Stimulated activated CD4-positive, alpha-beta T cell treated with anti-CD3 and anti-CD28 coated beads, TNF-alpha, amount 100 ng/mL, for 4 hours (primary cell): ENCODE data around the gene CUL4B.
A peak's percentile ranks its signal among the peaks of the same experiment; 100 is the strongest.
"Not testable (repeated sequence)": the region's sequence is repeated elsewhere in the genome, so short reads cannot be mapped to it uniquely, and the experiment has no call there.

Experiments
- DNase-seq, 3 experiments: peaks; one replicate each; pipeline ENCODE4 v3.0.0-alpha.2; 2020; ENCODE audit warnings: low read depth in 3 of 3

CUL4B gene

GRCh38 chrX:120560842-120561633 lies at the start of gene CUL4B:
TSS of gene CUL4B (minus strand) at chrX:120560962. CDS start at chrX:120560638, 324 bp downstream.
- peak; percentile 70 to 83 (median 82) for DNase-seq

- no peak for DNase-seq
These were observed 43.6 kb upstream of the CUL4B start for GRCh38 chrX:120604361-120604782.

GRCh38 chrX:120603707-120604360 lies 43.1 kb upstream of the CUL4B start, which contains the start of gene MCTS1:
TSS of gene MCTS1 (plus strand) at chrX:120604101. CDS start at chrX:120604237, 136 bp downstream.
- peak; percentile 35 to 59 (median 54) for DNase-seq

DNA sequence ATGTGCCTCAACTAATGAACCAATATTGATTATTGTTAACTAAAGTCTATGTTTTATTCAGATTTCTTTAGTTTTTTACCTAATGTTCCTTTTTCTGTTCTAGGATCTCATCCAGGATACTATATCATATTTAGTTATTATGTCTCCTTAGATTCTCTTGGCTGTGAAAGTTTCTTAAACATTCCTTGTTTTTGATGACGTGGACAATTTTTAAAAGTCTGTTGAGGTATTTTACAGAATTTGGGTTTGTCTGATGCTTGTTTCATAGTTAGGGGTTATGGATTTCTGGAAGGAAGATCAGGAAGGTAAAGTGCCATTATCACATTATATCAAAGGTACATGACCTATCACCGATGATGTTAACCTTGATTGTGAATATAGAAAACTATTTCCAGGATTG lies 24.9 kb upstream of the CUL4B start:
- no peak for DNase-seq

GRCh38 chrX:120575379-120576114 lies 14.8 kb upstream of the CUL4B start:
- DNase-seq, result no peak

- not testable (repeated sequence) for DNase-seq
These were observed 13.0 kb upstream of the CUL4B start for GRCh38 chrX:120573806-120574205.

- DNase-seq, result no peak
These were observed 9.3 kb upstream of the CUL4B start for GRCh38 chrX:120570011-120570600.

- no peak for DNase-seq
These were observed 7.8 kb upstream of the CUL4B start for GRCh38 chrX:120568609-120569008.

- DNase-seq, result no peak
These were observed 7.3 kb upstream of the CUL4B start for GRCh38 chrX:120568035-120568434.

DNA sequence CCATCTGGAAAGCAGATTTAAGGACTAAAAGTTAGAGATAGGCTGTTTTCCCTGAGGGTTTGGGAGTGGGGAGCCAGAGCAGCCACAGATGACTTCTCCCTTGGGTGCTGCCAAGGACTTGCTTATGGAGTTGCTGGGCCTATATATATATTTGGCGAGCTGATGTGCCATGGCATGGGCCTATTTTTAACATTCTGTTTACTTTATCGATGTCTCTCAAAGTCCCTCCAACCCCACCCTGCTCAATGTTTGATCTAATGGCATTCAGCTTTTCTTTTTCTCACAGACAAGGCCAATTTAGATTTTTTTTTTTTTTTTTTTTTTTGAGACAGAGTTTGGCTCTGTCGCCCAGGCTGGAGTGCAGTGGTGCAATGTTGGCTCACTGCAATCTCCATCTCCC lies 6.1 kb upstream of the CUL4B start:
- no peak for DNase-seq

DNA sequence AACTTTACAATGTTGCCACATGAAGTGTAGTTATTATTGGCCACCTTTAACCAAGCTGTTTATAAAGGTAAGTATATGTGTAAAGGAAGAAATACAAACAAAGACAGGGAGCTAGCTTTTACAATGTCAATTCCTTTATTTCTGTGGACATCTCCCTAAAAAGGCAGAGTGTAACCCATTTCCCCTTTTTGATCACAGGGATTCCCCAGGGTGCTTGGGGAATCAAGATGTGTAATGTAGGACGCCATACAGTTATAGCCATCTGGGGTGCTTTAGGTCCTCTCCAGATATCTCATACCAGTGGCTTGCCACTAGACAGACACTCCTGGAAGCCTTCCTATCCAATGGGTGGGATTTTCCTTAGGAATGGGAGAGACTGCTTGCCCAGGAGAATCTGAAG lies 4.2 kb upstream of the CUL4B start:
- DNase-seq, result no peak

DNA sequence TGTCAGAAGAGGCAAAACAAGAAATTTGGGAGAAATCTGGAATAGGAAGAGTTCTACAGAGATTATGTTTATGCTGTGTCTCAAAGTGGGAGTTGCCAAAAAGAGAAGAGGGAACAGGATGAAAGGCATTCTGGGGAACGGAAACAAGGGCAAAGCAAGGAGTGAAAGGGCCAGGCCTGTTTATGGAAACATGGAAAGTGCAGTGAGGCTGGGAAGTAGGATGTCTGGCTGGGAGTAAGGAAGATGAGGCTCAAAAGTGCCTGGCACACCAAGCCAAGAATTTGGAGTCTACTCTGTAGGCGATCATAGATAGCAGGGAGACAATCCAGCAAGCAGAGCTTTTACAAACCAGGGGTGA lies 1.8 kb upstream of the CUL4B start:
- DNase-seq, result no peak

DNA sequence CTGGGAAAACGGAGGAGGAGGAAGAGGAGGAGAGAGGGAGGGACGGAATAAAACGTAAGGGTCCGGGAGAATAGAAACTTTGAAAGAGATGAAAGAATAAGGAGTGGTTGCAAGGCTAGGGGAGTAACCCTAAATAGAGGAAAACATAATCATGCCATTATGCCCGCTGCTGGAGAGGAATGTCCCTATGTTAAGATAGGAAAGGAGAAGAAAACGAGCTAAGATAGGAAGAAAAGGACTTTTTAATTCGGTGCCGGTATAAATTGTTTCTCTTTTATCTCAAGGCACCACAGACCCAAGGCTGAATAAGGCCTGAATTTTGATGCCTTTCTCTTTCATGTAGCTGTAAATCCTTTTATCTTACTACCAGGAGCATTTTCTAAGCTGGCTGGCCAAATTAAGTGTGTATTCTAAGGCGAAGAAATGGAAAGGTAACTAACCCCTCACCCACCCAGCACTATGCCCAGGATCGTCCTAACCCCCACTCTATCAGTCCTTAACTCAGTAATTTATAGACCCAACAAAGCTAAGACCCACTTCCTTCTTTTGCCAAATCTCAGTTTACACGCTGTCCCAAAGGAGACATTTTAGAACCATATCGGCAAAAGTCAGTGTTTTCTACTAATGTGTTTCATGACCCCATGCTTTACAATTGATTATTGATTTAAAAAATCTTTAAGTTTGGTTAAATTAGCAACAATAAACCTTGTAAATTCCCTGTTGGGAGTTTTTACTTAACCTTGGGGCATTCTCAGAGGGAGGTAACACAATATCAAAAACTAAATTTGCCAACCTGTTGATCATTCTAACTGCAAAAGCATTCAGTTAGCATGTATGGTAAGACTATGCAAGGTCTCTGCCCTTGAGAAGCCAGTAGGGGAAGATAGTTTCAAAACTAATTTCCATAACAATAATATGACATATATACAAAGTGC lies 1.1 kb upstream of the CUL4B start:
- DNase-seq, result no peak

DNA sequence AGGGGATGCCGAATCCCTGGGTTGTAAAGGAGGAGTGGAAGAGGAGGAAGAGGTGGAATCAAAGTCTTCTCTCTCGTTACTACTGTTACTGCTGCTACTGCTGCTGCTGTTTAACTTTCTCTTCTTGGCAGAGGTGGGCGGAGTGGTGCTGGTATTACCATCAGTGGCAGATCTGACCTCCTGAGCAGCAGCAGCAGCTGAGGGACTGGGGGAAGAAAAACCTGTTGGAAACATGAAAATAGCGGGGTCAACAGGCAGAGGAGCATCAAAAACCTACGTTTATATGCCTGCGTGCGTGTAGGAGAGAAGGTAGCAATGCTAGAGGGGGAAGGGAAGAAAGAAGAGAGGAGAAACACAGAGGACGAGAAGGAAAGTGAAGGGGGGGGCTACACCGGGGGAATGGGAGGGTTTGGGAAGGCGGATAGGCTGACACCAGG lies 339 bp downstream of the CUL4B start:
- peak; percentile 2 to 8 (median 7) for DNase-seq

GRCh38 chrX:120559804-120560203 lies 958 bp downstream of the CUL4B start:
- no peak for DNase-seq

DNA sequence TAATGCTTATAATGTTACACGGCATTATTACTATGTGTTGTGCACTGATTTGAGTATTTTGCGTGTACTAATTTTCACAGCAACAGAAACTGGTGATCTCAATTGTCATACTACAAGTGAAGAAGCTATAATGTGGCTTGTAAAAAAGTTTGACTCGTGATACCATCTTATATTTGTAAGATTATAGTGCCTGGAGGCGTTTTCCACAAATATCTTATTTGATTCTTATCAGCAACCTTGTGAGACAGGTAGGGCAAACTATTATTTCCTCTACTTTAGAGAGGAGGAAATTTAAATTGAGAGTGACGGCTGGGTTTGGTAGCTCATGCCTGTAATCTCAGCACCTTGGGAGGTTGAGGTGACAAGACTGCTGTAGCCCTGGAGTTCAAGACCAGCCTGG lies 4.5 kb downstream of the CUL4B start:
- no peak for DNase-seq

- DNase-seq, result no peak
These were observed 11.0 kb downstream of the CUL4B start for GRCh38 chrX:120549483-120550452.

GRCh38 chrX:120536061-120536460 lies 24.7 kb downstream of the CUL4B start:
- DNase-seq, result no peak

DNA sequence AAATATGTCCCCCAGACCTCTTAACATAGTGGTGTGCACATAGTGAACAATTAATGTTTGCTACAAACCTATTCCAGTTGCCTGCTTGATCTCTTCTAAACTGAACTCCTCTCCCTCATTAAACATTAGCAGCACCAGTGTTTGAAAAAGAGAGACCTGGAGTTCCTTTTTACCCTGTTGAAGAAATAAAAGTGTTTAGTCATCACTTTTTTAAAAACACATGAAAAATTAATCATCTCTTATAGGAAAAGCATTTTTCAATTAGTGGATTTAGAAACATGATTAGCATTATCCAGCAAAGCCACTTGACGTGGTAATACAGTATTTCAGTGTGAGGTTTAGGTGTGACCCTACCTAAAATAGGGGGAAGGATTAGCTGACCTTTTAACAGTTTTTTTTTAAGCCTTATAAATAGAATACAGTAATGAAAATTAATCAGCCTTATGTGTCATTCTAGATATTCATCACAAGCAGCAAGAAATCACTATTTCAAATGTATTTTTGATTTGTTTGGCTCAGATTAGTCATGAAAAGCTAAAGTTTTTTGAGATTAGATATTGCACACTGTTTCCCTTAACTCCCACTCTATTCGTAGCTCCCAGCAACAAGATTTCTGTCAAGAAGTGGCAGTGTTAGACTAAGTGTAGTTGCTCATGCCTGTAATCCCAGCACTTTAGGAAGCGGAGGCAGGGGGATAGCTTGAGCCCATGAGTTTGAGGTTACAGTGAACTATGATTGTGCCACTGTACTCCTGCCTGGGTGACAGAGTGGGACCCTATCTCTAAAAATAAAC lies 26.2 kb downstream of the CUL4B start:
- DNase-seq, result no peak
